Choroid plexus epithelial cell (primary cell): ENCODE measurements around the gene IGIP.
A peak's percentile ranks its signal among the peaks of the same experiment; 100 is the strongest.

ENCODE experiments used
- DNase-seq: peaks from one replicate; pipeline ENCODE4 v3.0.0-alpha.2; 2010; ENCODE audit warnings: low read depth
- H3K4me3 ChIP-seq: 2 replicates; pipeline ENCODE4 v1.5.1; 2011; ENCODE audit warnings: low read depth, mild to moderate bottlenecking, control low read depth, low read length, moderate library complexity
- TF ChIP-seq, protein P1 (sequence below): conservative IDR thresholded peaks from 2 replicates; pipeline ENCODE4 v1.5.1; 2011; ENCODE audit warnings: low read depth, mild to moderate bottlenecking, control low read depth, inconsistent platforms, low read length, moderate library complexity

Gene IGIP

DNA sequence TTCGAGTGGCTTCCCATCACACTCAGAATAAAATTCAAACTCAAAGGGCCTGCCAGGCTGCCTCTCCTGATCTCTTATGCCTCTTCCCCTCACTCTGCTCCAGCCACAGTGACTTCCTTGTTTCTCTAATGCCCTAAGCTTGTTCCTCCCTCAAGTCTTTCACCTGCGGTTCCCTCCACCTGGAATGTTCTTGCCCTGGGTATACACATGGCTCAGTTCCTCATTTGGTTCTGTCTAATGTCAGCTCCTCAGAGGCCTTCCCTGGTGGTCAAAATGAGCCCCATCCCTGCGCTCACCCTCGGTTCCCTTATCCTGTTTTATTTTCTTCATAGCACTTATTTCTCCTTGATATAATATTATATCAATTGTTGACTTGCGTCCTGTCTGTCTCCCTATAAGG, 36.5 kb downstream of the IGIP start:
- DNase-seq = no peak
- H3K4me3 ChIP-seq = no peak overlapping the region
- TF ChIP-seq, protein P1, sequence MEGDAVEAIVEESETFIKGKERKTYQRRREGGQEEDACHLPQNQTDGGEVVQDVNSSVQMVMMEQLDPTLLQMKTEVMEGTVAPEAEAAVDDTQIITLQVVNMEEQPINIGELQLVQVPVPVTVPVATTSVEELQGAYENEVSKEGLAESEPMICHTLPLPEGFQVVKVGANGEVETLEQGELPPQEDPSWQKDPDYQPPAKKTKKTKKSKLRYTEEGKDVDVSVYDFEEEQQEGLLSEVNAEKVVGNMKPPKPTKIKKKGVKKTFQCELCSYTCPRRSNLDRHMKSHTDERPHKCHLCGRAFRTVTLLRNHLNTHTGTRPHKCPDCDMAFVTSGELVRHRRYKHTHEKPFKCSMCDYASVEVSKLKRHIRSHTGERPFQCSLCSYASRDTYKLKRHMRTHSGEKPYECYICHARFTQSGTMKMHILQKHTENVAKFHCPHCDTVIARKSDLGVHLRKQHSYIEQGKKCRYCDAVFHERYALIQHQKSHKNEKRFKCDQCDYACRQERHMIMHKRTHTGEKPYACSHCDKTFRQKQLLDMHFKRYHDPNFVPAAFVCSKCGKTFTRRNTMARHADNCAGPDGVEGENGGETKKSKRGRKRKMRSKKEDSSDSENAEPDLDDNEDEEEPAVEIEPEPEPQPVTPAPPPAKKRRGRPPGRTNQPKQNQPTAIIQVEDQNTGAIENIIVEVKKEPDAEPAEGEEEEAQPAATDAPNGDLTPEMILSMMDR = no peak

DNA sequence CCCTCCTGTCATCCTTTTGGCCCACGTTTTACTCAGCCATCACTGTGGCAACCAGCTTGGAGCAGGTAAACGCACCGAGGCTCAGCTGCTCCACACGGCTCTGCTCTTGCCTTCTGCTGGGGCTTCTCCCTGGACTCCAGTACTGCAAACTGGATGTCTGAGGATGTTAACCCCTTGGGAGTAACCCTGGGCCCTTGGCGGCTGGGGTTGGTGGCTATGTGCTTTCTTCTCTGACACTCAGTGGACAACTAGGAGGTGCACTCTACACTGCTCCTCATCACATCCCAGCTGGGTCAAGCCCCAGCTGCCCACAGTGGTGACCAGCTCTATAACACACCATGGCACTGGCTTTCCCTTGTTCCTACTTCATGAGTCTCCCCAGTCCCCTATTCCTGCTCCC, 37.0 kb downstream of the IGIP start:
- DNase-seq = no peak
- H3K4me3 ChIP-seq = no peak overlapping the region
- TF ChIP-seq, protein P1 = no peak

DNA sequence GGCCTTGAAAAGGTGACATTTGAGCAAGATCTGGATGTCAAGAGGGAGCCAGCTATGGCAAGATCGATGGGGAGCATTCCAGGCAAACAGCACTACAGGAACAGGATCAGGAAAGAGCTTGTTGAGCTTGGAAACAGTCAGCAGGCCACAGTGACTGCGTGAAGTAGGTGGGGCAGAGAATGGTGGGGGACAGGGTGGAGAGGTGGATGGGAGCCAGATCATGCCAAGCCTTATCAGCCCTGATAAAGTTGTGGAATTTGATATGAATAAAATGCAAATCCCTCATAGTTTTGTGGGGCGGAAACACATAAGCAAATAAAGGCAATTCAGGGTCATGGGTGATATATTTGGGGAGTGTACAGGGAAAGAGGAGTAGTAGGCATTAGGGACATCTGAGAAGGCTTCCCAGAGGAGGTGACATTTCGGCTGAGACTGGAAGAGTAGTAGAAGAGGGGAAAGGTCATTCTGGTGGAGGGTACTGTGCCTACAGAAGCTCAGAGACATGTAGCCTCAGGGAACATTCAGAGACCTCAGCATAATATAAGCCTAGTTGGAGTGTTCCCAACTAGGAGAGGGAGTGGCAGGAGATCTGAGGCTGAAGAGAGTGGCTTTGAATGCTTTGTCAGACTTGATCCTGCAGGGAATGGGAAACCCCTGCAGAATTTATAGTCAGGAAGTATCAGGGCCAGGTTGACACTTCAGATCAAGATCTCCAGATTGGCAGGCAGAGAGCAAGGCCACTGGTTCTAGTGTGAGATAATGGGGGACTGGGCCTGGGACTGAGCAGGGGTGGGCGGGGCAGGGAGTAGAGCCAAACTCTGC, 39.6 kb downstream of the IGIP start:
- DNase-seq = no peak
- no peak overlapping the region for H3K4me3 ChIP-seq
- TF ChIP-seq, protein P1 = no peak

DNA sequence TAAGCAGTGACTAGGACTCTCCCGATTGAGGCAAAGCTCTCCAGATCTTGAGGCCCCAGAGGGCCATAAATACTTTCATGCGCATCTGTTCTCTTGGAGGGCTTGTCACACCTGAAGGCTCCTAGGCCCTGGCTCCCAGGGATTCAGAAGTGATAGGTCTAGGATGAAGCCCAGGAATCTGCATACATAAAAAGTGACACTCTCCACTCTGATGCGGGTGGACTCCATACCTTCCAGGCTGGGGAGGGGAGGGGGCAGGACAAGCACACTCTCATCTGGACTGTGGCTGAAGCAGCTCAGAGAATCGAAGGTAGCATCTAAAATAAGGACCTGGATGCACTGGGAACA, 40.2 kb downstream of the IGIP start:
- DNase-seq = no peak
- TF ChIP-seq, protein P1 = no peak
- no peak overlapping the region for H3K4me3 ChIP-seq

DNA sequence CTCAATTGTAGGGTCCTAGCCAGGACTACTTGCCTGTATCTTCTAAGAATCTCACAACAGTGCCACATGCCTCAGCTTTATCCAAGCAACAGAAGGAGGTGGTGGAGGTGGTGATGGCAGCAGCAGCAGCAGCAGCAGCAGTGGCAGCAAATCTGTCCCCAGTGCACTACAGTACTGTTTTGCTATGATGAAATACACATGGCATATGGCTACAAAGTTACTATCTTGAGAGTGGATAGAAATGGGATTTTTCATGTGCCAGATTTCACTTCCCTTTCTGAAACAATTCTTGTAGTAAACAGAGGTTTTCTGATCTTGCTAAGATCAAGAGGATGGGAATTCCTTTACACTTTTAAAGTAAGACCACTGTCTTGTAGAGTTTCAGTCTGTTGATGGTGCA, 41.2 kb downstream of the IGIP start:
- TF ChIP-seq, protein P1 = no peak
- no peak overlapping the region for H3K4me3 ChIP-seq
- no peak for DNase-seq

DNA sequence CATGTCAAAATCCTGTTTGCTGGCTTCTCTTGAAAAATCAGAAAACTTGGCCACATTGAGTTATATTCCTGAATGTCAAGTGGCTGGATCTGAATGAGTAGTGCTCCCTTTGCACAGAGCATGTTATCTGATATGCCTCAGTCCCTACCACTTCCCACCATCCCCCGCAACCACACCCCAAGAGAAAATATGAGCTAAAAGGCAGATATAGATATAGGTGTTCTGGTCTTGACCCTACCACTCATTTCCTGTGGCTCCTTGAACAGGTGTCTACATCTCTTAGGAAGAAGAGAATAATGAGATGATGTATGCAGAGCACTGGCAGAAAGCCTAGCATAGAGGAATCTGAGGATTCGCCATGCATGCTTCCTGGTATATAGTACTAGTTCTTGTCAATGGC, 42.6 kb downstream of the IGIP start:
- DNase-seq = no peak
- TF ChIP-seq, protein P1 = no peak
- H3K4me3 ChIP-seq = no peak overlapping the region

DNA sequence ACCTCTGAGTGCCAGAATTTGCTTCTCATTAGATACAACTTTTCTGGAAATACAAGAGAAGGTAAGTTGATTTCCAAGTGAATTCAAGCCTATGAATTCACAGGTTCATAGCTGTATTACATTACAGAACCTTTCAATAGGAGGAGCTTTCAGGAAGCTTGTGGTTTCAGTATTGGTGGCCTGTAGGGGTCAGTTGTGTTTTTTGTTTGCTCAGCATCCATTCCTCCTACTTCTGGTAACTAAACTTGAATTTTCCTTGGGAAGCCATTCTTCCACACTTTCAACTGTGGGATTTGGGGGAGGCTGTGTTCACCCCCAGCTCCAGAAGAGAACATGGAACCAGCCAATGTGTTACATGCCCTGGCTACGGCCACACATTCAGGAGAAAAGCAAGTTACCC, 43.7 kb downstream of the IGIP start:
- no peak overlapping the region for H3K4me3 ChIP-seq
- TF ChIP-seq, protein P1 = peak; percentile 32
- peak; percentile 58 for DNase-seq
